Sigmoid colon (tissue), 7 donors: ENCODE data around the gene PCGF3. TPM values are rescaled to one million over a fixed set of nuclear protein-coding genes. Genes with fewer than 3 reads are reported as not detected.
"Not testable (repeated sequence)": the region's sequence is repeated elsewhere in the genome, so short reads cannot be mapped to it uniquely, and the experiment has no call there.

Experiments used
- DNase-seq: peaks from one replicate; pipeline ENCODE4 v3.0.0-alpha.2; 2019
- H3K27ac ChIP-seq, 4 donors: fragments of 200-600 bp; sonication (generic); one replicate each; pipeline ENCODE4 v1.5.1; 2016 to 2019; ENCODE audit warnings: mild to moderate bottlenecking in 1 of 4
- H3K27me3 ChIP-seq, 3 donors: fragments of 200-600 bp; sonication (generic); one replicate each; pipeline ENCODE4 v1.5.1; 2019; ENCODE audit warnings: mild to moderate bottlenecking in 1 of 3
- H3K36me3 ChIP-seq, 4 donors: fragments of 200-600 bp; sonication (generic); one replicate each; pipeline ENCODE4 v1.5.1; 2016 to 2019
- H3K4me1 ChIP-seq, 4 donors: fragments of 200-600 bp; sonication (generic); one replicate each; pipeline ENCODE4 v1.5.1; 2017 to 2019
- H3K4me3 ChIP-seq, 4 donors: fragments of 200-600 bp; sonication (generic); one replicate each; pipeline ENCODE4 v1.5.1; 2017 to 2019; ENCODE audit warnings: mild to moderate bottlenecking in 2 of 4, moderate library complexity in 1 of 4
- H3K9me3 ChIP-seq, 4 donors: fragments of 200-600 bp in 3 of 4; sonication (generic) in 3 of 4; one replicate each; pipeline versions ENCODE4 v1.5.1 to v1.6.1; 2013 to 2019
- EP300 ChIP-seq, 4 donors: sonication (generic); formaldehyde crosslinking; IDR thresholded peaks; one replicate each; pipeline ENCODE4 v1.6.1; 2017; ENCODE audit warnings: antibody characterized with exemption in 4 of 4
- POLR2A ChIP-seq, 2 donors: fragments of 450-650 bp; IDR thresholded peaks; one replicate each; pipeline ENCODE4 v1.6.1; 2016; ENCODE audit warnings: antibody characterized with exemption in 2 of 2, mild to moderate bottlenecking in 2 of 2, moderate library complexity in 2 of 2
- POLR2AphosphoS5 ChIP-seq, 4 donors: sonication (generic); formaldehyde crosslinking; IDR thresholded peaks; one replicate each; pipeline ENCODE4 v1.6.1; 2017; ENCODE audit warnings: antibody characterized with exemption in 4 of 4
- WGBS, 2 donors: extraction: QIAGEN DNeasy Blood & Tissue Kit; methylation state at CpG; one replicate each; pipeline ENCODE4 v1.1.7; 2013; 5-methylcytosine and 5-hydroxymethylcytosine counted together
- intact Hi-C: fragments of 100-400 bp; cut with DNase I; formaldehyde crosslinking; loops from one replicate; pipeline ENCODE4 v1.15.1; 2023
- polyA plus RNA-seq, 3 donors: library from polyadenylated mRNA; stranded (reverse); fragments of 200-250 nt; gene quantifications; one replicate each; pipeline ENCODE4 v1.2.3, GENCODE V29; 2013
- total RNA-seq, 4 donors: library from RNA; depleted of rRNA; stranded (reverse); fragments of >200 nt; gene quantifications; one replicate each; pipeline ENCODE4 v1.1.0, GENCODE V29; 2016
- TF ChIP-seq, protein P1 (sequence below), 4 experiments: fragments of 450-650 bp in 3 of 4; fragments of 200-600 bp in 1 of 4; IDR thresholded peaks; one replicate each; pipeline ENCODE4 v1.5.1; 2016 to 2019; ENCODE audit warnings: antibody characterized with exemption in 4 of 4, mild to moderate bottlenecking in 3 of 4, moderate library complexity in 2 of 4
- donor health status: healthy with polysubstance abuse.
- donor health status: Bipolar disorder and iron deficiency.
- donor health status: healthy.

PCGF3 gene
- total and polyA plus RNA-seq, 7 donors, result 15.6 to 60.1 (median 29.8) TPM

DNA sequence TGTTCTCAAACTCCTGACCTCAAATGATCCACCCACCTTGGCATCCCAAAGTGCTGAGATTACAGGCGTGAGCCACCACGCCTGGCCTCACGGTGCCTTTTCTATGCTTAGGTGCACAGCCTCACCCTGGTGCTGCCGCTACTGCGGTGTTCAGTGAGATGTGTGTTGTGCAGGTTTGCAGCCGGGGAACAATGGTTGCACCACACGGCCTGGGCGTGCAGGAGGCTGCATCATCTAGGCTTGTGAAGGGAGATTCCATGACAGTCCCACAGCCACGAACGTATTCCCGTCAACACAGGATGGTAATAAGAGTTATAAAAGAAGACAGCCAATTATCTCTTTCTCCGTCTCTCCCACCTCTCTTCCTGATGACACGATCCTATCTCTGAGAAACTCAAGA, 98.3 kb downstream of the PCGF3 start:
- intact Hi-C loops, result no loop called here
- H3K4me3 ChIP-seq, result no peak overlapping the region
- no peak overlapping the region for H3K27ac ChIP-seq
- TF ChIP-seq, protein P1, sequence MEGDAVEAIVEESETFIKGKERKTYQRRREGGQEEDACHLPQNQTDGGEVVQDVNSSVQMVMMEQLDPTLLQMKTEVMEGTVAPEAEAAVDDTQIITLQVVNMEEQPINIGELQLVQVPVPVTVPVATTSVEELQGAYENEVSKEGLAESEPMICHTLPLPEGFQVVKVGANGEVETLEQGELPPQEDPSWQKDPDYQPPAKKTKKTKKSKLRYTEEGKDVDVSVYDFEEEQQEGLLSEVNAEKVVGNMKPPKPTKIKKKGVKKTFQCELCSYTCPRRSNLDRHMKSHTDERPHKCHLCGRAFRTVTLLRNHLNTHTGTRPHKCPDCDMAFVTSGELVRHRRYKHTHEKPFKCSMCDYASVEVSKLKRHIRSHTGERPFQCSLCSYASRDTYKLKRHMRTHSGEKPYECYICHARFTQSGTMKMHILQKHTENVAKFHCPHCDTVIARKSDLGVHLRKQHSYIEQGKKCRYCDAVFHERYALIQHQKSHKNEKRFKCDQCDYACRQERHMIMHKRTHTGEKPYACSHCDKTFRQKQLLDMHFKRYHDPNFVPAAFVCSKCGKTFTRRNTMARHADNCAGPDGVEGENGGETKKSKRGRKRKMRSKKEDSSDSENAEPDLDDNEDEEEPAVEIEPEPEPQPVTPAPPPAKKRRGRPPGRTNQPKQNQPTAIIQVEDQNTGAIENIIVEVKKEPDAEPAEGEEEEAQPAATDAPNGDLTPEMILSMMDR (IDR thresholded peaks at IDR 0.05), result no peak
- TF ChIP-seq EP300 (IDR thresholded peaks at IDR 0.05) (no peak), POLR2AphosphoS5 (IDR thresholded peaks at IDR 0.05) (no peak), POLR2A (IDR thresholded peaks at IDR 0.05) (no peak)
- H3K4me1 ChIP-seq, result no peaks in the 10 kb centered on the region
- DNase-seq, result no peak
- WGBS, 2 donors, result 91 to 93% methylated on average over 13 of the region's 13 CpGs
- no peaks in the 10 kb centered on the region for H3K9me3 ChIP-seq
- H3K36me3 ChIP-seq, result no peaks in the 10 kb centered on the region
- H3K27me3 ChIP-seq, result peaks cover 0 to 15% (median 0%) of the 10 kb centered on the region in 3 donors

- DNase-seq, result no peak
- H3K27ac ChIP-seq, result no peak overlapping the region
- no peak overlapping the region for H3K4me3 ChIP-seq
- intact Hi-C loops, result no loop called here
- H3K27me3 ChIP-seq, result peaks cover 0 to 15% (median 0%) of the 10 kb centered on the region in 3 donors
- no peaks in the 10 kb centered on the region for H3K36me3 ChIP-seq
- WGBS, 2 donors, result 74 to 86% methylated on average over 44 of the region's 44 CpGs
- TF ChIP-seq EP300 (IDR thresholded peaks at IDR 0.05) (no peak), POLR2AphosphoS5 (IDR thresholded peaks at IDR 0.05) (no peak), POLR2A (IDR thresholded peaks at IDR 0.05) (no peak)
- TF ChIP-seq, protein P1 (IDR thresholded peaks at IDR 0.05), result no peak
- H3K9me3 ChIP-seq, result no peaks in the 10 kb centered on the region
- H3K4me1 ChIP-seq, result no peaks in the 10 kb centered on the region
These were observed 99.2 kb downstream of the PCGF3 start for GRCh38 chr4:804804-805203.

DNA sequence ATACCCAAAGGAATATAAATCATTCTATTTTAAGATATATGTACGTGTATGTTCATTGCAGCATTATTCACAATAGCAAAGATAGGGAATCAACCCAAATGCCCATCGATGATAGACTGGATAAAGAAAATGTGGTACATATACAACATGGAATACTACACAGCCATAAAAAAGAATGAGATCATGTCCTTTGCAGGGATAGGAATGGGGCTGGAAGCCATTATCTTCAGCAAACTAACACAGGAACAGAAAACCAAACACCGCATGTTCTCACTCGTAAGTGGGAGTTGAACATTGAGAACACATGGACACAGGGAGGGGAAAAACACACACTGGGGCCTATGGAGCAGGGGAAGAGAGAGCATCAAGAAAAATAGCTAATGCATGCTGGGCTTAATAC, 101.3 kb downstream of the PCGF3 start:
- H3K36me3 ChIP-seq, H3K9me3 ChIP-seq, H3K27ac ChIP-seq, DNase-seq, H3K4me3 ChIP-seq, intact Hi-C loops, H3K4me1 ChIP-seq: not testable (repeated sequence)
- peaks cover 0 to 15% (median 0%) of the 10 kb centered on the region in 3 donors for H3K27me3 ChIP-seq
- WGBS, 2 donors, result 89 to 93% methylated on average over 4 of the region's 4 CpGs

DNA sequence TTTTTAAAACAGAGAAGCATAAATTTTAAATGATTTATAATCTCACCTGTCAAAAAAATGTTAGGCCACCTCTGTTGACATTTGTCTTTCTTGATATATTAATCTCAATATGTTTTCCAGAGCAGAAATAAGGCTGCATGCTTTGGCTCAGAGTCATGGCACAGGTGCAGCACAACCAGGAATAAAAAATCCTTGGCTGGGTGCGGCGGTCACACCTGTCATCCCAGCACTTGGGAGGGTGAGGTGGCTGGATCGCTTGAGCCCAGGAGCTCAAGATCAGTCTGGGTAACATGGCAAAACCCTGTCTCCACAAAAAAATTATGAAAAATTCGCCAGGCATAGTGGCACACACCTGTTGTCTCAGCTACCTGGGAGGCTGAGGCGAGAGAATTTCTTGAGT, 102.2 kb downstream of the PCGF3 start:
- TF ChIP-seq POLR2A (IDR thresholded peaks at IDR 0.05) (no peak), POLR2AphosphoS5 (IDR thresholded peaks at IDR 0.05) (no peak), EP300 (IDR thresholded peaks at IDR 0.05) (no peak)
- TF ChIP-seq, protein P1 (IDR thresholded peaks at IDR 0.05), result no peak

GRCh38 chr4:808860-809570, 103.4 kb downstream of the PCGF3 start:
- H3K27ac ChIP-seq, result no peak overlapping the region
- H3K4me1 ChIP-seq, result no peaks in the 10 kb centered on the region
- H3K27me3 ChIP-seq, result peaks cover 0 to 9% (median 0%) of the 10 kb centered on the region in 3 donors
- 85 to 92% methylated on average over 30 of the region's 30 CpGs for WGBS, 2 donors
- H3K4me3 ChIP-seq, result no peak overlapping the region
- TF ChIP-seq, protein P1 (IDR thresholded peaks at IDR 0.05), result no peak
- no peak for TF ChIP-seq EP300 (IDR thresholded peaks at IDR 0.05)
- no peak for TF ChIP-seq POLR2AphosphoS5 (IDR thresholded peaks at IDR 0.05)
- no peak for TF ChIP-seq POLR2A (IDR thresholded peaks at IDR 0.05)
- intact Hi-C loops, result no loop called here
- H3K36me3 ChIP-seq, result no peaks in the 10 kb centered on the region
- DNase-seq, result no peak
- H3K9me3 ChIP-seq, result no peaks in the 10 kb centered on the region

More for the DNA sequence above, 102.2 kb downstream of the PCGF3 start:
- intact Hi-C loops, result no loop called here
- WGBS, 2 donors, result 22 to 68% methylated on average over 5 of the region's 5 CpGs
- Histone ChIP-seq H3K36me3 (no peaks in the 10 kb centered on the region), H3K4me1 (no peaks in the 10 kb centered on the region), H3K27ac (no peak overlapping the region), H3K4me3 (no peak overlapping the region), H3K27me3 (peaks cover 0 to 15% (median 0%) of the 10 kb centered on the region in 3 donors), H3K9me3 (no peaks in the 10 kb centered on the region)
- no peak for DNase-seq
